Measurements from ENCODE around the gene HS3ST4. TPM values are rescaled to one million over a fixed set of nuclear protein-coding genes. Genes with fewer than 3 reads are reported as not detected.

Gene HS3ST4
- polyA plus RNA-seq, 1 donor from 2014 or later, result 13.0 TPM

- H3K27me3 ChIP-seq (ENCODE audit: insufficient read depth, low read depth, low read length), result no peaks in the 10 kb centered on the region
- no peaks in the 10 kb centered on the region for H3K9me2 ChIP-seq (ENCODE audit: insufficient read depth, low read length)
- H3K27ac ChIP-seq (ENCODE audit: low read length), result no peak overlapping the region
- H3K4me2 ChIP-seq (ENCODE audit: low read length), result no peak overlapping the region
- no peaks in the 10 kb centered on the region for H4K20me1 ChIP-seq (ENCODE audit: insufficient read depth)
- H3K36me3 ChIP-seq (ENCODE audit: insufficient read depth, low read length), result no peaks in the 10 kb centered on the region
- TF ChIP-seq EP300 (conservative IDR thresholded peaks at IDR 0.05; ENCODE audit: poor library complexity, severe bottlenecking), result no peak
- no peak for TF ChIP-seq RAD21 (conservative IDR thresholded peaks at IDR 0.05)
- TF ChIP-seq MXI1 (conservative IDR thresholded peaks at IDR 0.05; ENCODE audit: poor library complexity, severe bottlenecking), result no peak
- no peak for TF ChIP-seq TAF1 (IDR thresholded peaks at IDR 0.05; ENCODE audit: low read depth)
- TF ChIP-seq EZH2 (IDR thresholded peaks at IDR 0.05; ENCODE audit: borderline replicate concordance, insufficient read depth, low read length, poor library complexity, severe bottlenecking), result no peak
- no peak for TF ChIP-seq POLR2AphosphoS5 (IDR thresholded peaks at IDR 0.05)
- TF ChIP-seq CTCF (IDR thresholded peaks at IDR 0.05; ENCODE audit: poor library complexity, severe bottlenecking), result no peak
- no peak for TF ChIP-seq REST (IDR thresholded peaks at IDR 0.05; ENCODE audit: borderline replicate concordance)
- TF ChIP-seq SMC3 (conservative IDR thresholded peaks at IDR 0.05; ENCODE audit: poor library complexity), result no peak
- no peak overlapping the region for H3K9ac ChIP-seq (ENCODE audit: low read length)
- no peaks in the 10 kb centered on the region for H3K9me3 ChIP-seq (ENCODE audit: low read length)
- H3F3A ChIP-seq (ENCODE audit: insufficient read depth, low read length, poor library complexity, severe bottlenecking), result no peaks in the 10 kb centered on the region
- H3K4me3 ChIP-seq (ENCODE audit: low read length), result no peak overlapping the region
- no peaks in the 10 kb centered on the region for H3K79me2 ChIP-seq (replicated peaks; ENCODE audit: insufficient read depth, low read length)
- H2AFZ ChIP-seq (ENCODE audit: low read depth, low read length), result no peak overlapping the region
Observed at GRCh38 chr16:25877103-25877502, 185.3 kb downstream of the HS3ST4 start.

- no peaks in the 10 kb centered on the region for H3K36me3 ChIP-seq (ENCODE audit: insufficient read depth, low read length)
- H3K4me2 ChIP-seq (ENCODE audit: low read length), result no peak overlapping the region
- no peak overlapping the region for H2AFZ ChIP-seq (ENCODE audit: low read depth, low read length)
- no peak overlapping the region for H3K4me3 ChIP-seq (ENCODE audit: low read length)
- no peak overlapping the region for H3K9ac ChIP-seq (ENCODE audit: low read length)
- H3K27me3 ChIP-seq (ENCODE audit: insufficient read depth, low read depth, low read length), result no peaks in the 10 kb centered on the region
- H3K79me2 ChIP-seq (replicated peaks; ENCODE audit: insufficient read depth, low read length), result no peaks in the 10 kb centered on the region
- no peaks in the 10 kb centered on the region for H3F3A ChIP-seq (ENCODE audit: insufficient read depth, low read length, poor library complexity, severe bottlenecking)
- H4K20me1 ChIP-seq (ENCODE audit: insufficient read depth), result no peaks in the 10 kb centered on the region
- no peaks in the 10 kb centered on the region for H3K9me3 ChIP-seq (ENCODE audit: low read length)
- TF ChIP-seq RAD21 (conservative IDR thresholded peaks at IDR 0.05), result no peak
- no peak for TF ChIP-seq POLR2AphosphoS5 (IDR thresholded peaks at IDR 0.05)
- TF ChIP-seq TAF1 (IDR thresholded peaks at IDR 0.05; ENCODE audit: low read depth), result no peak
- no peak for TF ChIP-seq SMC3 (conservative IDR thresholded peaks at IDR 0.05; ENCODE audit: poor library complexity)
- TF ChIP-seq EP300 (conservative IDR thresholded peaks at IDR 0.05; ENCODE audit: poor library complexity, severe bottlenecking), result no peak
- TF ChIP-seq REST (IDR thresholded peaks at IDR 0.05; ENCODE audit: borderline replicate concordance), result no peak
- no peak for TF ChIP-seq EZH2 (IDR thresholded peaks at IDR 0.05; ENCODE audit: borderline replicate concordance, insufficient read depth, low read length, poor library complexity, severe bottlenecking)
- TF ChIP-seq CTCF (IDR thresholded peaks at IDR 0.05; ENCODE audit: poor library complexity, severe bottlenecking), result no peak
- no peak for TF ChIP-seq MXI1 (conservative IDR thresholded peaks at IDR 0.05; ENCODE audit: poor library complexity, severe bottlenecking)
- H3K9me2 ChIP-seq (ENCODE audit: insufficient read depth, low read length), result no peaks in the 10 kb centered on the region
- H3K27ac ChIP-seq (ENCODE audit: low read length), result no peak overlapping the region
Observed at GRCh38 chr16:25886598-25886997, 194.8 kb downstream of the HS3ST4 start.

All from neural cell (in vitro differentiated cells).